Activated CD4-positive, alpha-beta T cell treated with anti-CD3 and anti-CD28 coated beads, Interleukin-10, Interleukin-2, amounts not matched to agents 100 ng/mL and 50 ng/mL, durations not matched to agents 16 hours and 8 hours (primary cell): Measurements from ENCODE around the gene PPP2R5D.
"Not testable (repeated sequence)": the region's sequence is repeated elsewhere in the genome, so short reads cannot be mapped to it uniquely, and the experiment has no call there.

Experiments
- DNase-seq: peaks from one replicate; pipeline ENCODE4 v3.0.0-alpha.2; 2020

The PPP2R5D gene

GRCh38 chr6:42996513-42996912, 12.1 kb downstream of the PPP2R5D start:
- no peak for DNase-seq

- DNase-seq, result not testable (repeated sequence)
Observed at GRCh38 chr6:42998205-42998604, 13.8 kb downstream of the PPP2R5D start.

GRCh38 chr6:43001843-43002242, 17.5 kb downstream of the PPP2R5D start:
- DNase-seq, result no peak

GRCh38 chr6:43005844-43006243, 21.5 kb downstream of the PPP2R5D start:
- no peak for DNase-seq

GRCh38 chr6:43006251-43006650, 21.9 kb downstream of the PPP2R5D start:
- no peak for DNase-seq

- DNase-seq, result no peak
Observed at GRCh38 chr6:43007126-43007525, 22.8 kb downstream of the PPP2R5D start.

- peak; percentile 42 for DNase-seq
Observed at GRCh38 chr6:43009124-43009523, 24.8 kb downstream of the PPP2R5D start.

GRCh38 chr6:43011207-43011606, 26.8 kb downstream of the PPP2R5D start:
- no peak for DNase-seq

- DNase-seq, result no peak
Observed at GRCh38 chr6:43012364-43012763, 28.0 kb downstream of the PPP2R5D start.

GRCh38 chr6:43013097-43013842, 28.9 kb downstream of the PPP2R5D start:
- no peak for DNase-seq

GRCh38 chr6:43013843-43014433, 29.6 kb downstream of the PPP2R5D start, which contains the start of the genes KLHDC3 and MEA1:
Gene KLHDC3 (plus strand): TSS chr6:43014249. CDS start chr6:43017193, 2,944 bp downstream.
Gene MEA1 (minus strand): TSS chr6:43013946. CDS start chr6:43013813, 133 bp downstream.
- peak; percentile 100 for DNase-seq

GRCh38 chr6:43014434-43014909, 30.1 kb downstream of the PPP2R5D start:
- DNase-seq, result no peak

GRCh38 chr6:43016176-43016942, 32.0 kb downstream of the PPP2R5D start:
- no peak for DNase-seq

GRCh38 chr6:43016943-43017334, 32.6 kb downstream of the PPP2R5D start:
- DNase-seq, result no peak

- no peak for DNase-seq
Observed at GRCh38 chr6:43019152-43019551, 34.8 kb downstream of the PPP2R5D start.

- DNase-seq, result no peak
Observed at GRCh38 chr6:43020052-43020705, 35.8 kb downstream of the PPP2R5D start.

GRCh38 chr6:43020847-43021246, 36.5 kb downstream of the PPP2R5D start:
- no peak for DNase-seq

- DNase-seq, result peak; percentile 85
Observed at GRCh38 chr6:43021270-43022047, 37.1 kb downstream of the PPP2R5D start, which contains the start of gene RRP36. Gene RRP36 (plus strand): TSS chr6:43021623. CDS start chr6:43021655, 32 bp downstream.

- peak; percentile 55 for DNase-seq
Observed at GRCh38 chr6:43024436-43024835, 40.1 kb downstream of the PPP2R5D start.

- DNase-seq, result no peak
Observed at GRCh38 chr6:43026365-43026764, 42.0 kb downstream of the PPP2R5D start.

GRCh38 chr6:43029120-43029519, 44.8 kb downstream of the PPP2R5D start:
- DNase-seq, result no peak

GRCh38 chr6:43032326-43032725, 48.0 kb downstream of the PPP2R5D start:
- no peak for DNase-seq
